K562 (cell line): ENCODE results near the gene RNF4. TPM values are rescaled to one million over a fixed set of nuclear protein-coding genes. Genes with fewer than 3 reads are reported as not detected.
"Not testable (repeated sequence)": the region's sequence is repeated elsewhere in the genome, so short reads cannot be mapped to it uniquely, and the experiment has no call there.

Source experiments
- ATAC-seq: fragments of 200-7000 bp; cut with Tn5 transposase; 3 replicates; pipeline ENCODE4 v1.9.1; 2020; ENCODE audit warnings: moderate library complexity
- BruUV-seq: library from RNA; stranded (reverse); fragments of 400-500 nt; replicated peaks from 2 replicates; lab custom pipeline; 2021; lab: Mats Ljungman, UMichigan
- CTCF ChIA-PET: fragments of 300-600 bp; formaldehyde crosslinking; extraction: SDS; loops from one replicate; lab custom pipeline; 2021; ENCODE audit warnings: low intra/inter-chr PET ratio; lab: Yijun Ruan, JAX
- POLR2A ChIA-PET: fragments of 300-600, 350-650 bp; sonication (Branson Sonifier 250); formaldehyde crosslinking; extraction: SDS; loops from one replicate; lab custom pipeline; 2021; ENCODE audit warnings: antibody characterized with exemption, inconsistent platforms; lab: Yijun Ruan, JAX
- DNase-seq, 4 experiments: peaks; one replicate each; pipeline versions ENCODE4 v3.0.0 to v3.0.0-alpha.2; 2011 to 2018; ENCODE audit warnings: low spot score in 3 of 4, mixed read lengths in 3 of 4; ENCODE audit errors: extremely low read depth in 1 of 4
- FAIRE-seq: peaks from 2 replicates; lab custom pipeline; 2011; peaks lifted over from hg19 to GRCh38; lab: Jason Lieb, UNC
- H2AFZ ChIP-seq: 2 replicates; pipeline ENCODE4 v1.6.0; 2011; ENCODE audit warnings: low read depth, low read length, control low read depth, inconsistent platforms
- H3K27ac ChIP-seq: fragments of 200-600 bp; 3 replicates; pipeline ENCODE4 v1.8.0; 2011; ENCODE audit warnings: low read depth, mild to moderate bottlenecking, control low read depth, inconsistent platforms, low read length, moderate library complexity, mixed read lengths; ENCODE audit errors: extremely low read depth
- H3K27me3 ChIP-seq, 2 experiments: fragments of 300-600 bp in 1 of 2; 2 replicates in 1 of 2; 3 replicates in 1 of 2; pipeline versions ENCODE4 v1.6.0 to v1.8.0; 2011; ENCODE audit warnings: inconsistent platforms in 2 of 2, low read length in 2 of 2, mild to moderate bottlenecking in 1 of 2, mixed read lengths in 1 of 2, moderate library complexity in 1 of 2; ENCODE audit not compliant: control insufficient read depth in 2 of 2, insufficient read depth in 2 of 2
- H3K36me3 ChIP-seq: fragments of 300-600 bp; 3 replicates; pipeline ENCODE4 v1.8.0; 2011; ENCODE audit warnings: mild to moderate bottlenecking, low read length, inconsistent platforms; ENCODE audit not compliant: control insufficient read depth, insufficient read depth
- H3K4me1 ChIP-seq, 2 experiments: fragments of 200-600 bp in 1 of 2; replicated peaks in 1 of 2; 2 replicates in 1 of 2; 3 replicates in 1 of 2; pipeline versions ENCODE4 v1.5.1 to v1.8.0; 2011; ENCODE audit warnings: inconsistent platforms in 2 of 2, low read length in 2 of 2, mild to moderate bottlenecking in 1 of 2, mixed read lengths in 1 of 2, moderate library complexity in 1 of 2; ENCODE audit not compliant: control insufficient read depth in 2 of 2, insufficient read depth in 2 of 2
- H3K4me2 ChIP-seq: 2 replicates; pipeline ENCODE4 v1.6.1; 2011; ENCODE audit warnings: low read length, control low read depth, inconsistent platforms, mixed read lengths; ENCODE audit not compliant: insufficient read depth
- H3K4me3 ChIP-seq: fragments of 200-600 bp; sonication (generic), shearing (Covaris generic); 2 replicates; pipeline ENCODE4 v1.5.1; 2016; ENCODE audit warnings: control low read depth, inconsistent platforms
- H3K79me2 ChIP-seq: fragments of 200-600 bp; 3 replicates; pipeline ENCODE4 v1.8.0; 2011; ENCODE audit warnings: low read length, inconsistent platforms; ENCODE audit not compliant: control insufficient read depth, insufficient read depth
- H3K9ac ChIP-seq, 2 experiments: 2 replicates each; pipeline versions ENCODE4 v1.6.0 to v1.6.1; 2011; ENCODE audit warnings: low read depth in 2 of 2, low read length in 2 of 2, control low read depth in 1 of 2, inconsistent platforms in 1 of 2, mild to moderate bottlenecking in 1 of 2, mixed read lengths in 1 of 2; ENCODE audit not compliant: insufficient read depth in 1 of 2
- H3K9me1 ChIP-seq: one replicate; pipeline ENCODE4 v1.6.0; 2011; ENCODE audit warnings: inconsistent platforms, mild to moderate bottlenecking, low read length, moderate library complexity; ENCODE audit not compliant: control insufficient read depth, insufficient read depth
- H3K9me3 ChIP-seq: replicated peaks from 2 replicates; pipeline ENCODE4 v1.5.1; 2011; ENCODE audit warnings: low read depth, low read length, inconsistent platforms; ENCODE audit not compliant: control insufficient read depth, insufficient read depth
- H4K20me1 ChIP-seq: replicated peaks from 2 replicates; pipeline ENCODE4 v1.6.1; 2011; ENCODE audit warnings: low read length, inconsistent platforms, mixed read lengths; ENCODE audit not compliant: control insufficient read depth, insufficient read depth
- HDAC1 ChIP-seq, 2 experiments: fragments of 450-650 bp; IDR thresholded peaks; 2 replicates each; pipeline ENCODE4 v1.6.1; 2016 to 2017; ENCODE audit warnings: inconsistent platforms in 1 of 2, mild to moderate bottlenecking in 1 of 2, moderate library complexity in 1 of 2
- HDAC2 ChIP-seq: fragments of 450-650 bp; IDR thresholded peaks from 2 replicates; pipeline ENCODE4 v1.6.1; 2016; ENCODE audit warnings: mild to moderate bottlenecking
- KDM1A ChIP-seq, 2 experiments: fragments of 450-650 bp; IDR thresholded peaks; 2 replicates each; pipeline ENCODE4 v1.6.1; 2016; ENCODE audit warnings: mild to moderate bottlenecking in 2 of 2
- POLR2G ChIP-seq: fragments of 200-400 bp; formaldehyde crosslinking; IDR thresholded peaks from 2 replicates; pipeline ENCODE4 v1.6.1; 2017; ENCODE audit warnings: low read depth, mild to moderate bottlenecking, antibody characterized with exemption, low read length, moderate library complexity
- RCOR1 ChIP-seq, 2 experiments: IDR thresholded peaks; 2 replicates each; pipeline ENCODE4 v1.6.1; 2012; ENCODE audit warnings: low read depth in 2 of 2, low read length in 2 of 2, borderline replicate concordance in 1 of 2, improper control_type of control experiment in 1 of 2
- WGBS: fragments of 100-300 bp; shearing (Covaris generic); methylation state at CpG from one replicate; pipeline ENCODE4 v1.1.6; 2016; ENCODE audit warnings: low coverage, mixed read lengths; ENCODE audit not compliant: insufficient coverage; ENCODE audit errors: missing lambda C conversion rate; 5-methylcytosine and 5-hydroxymethylcytosine counted together
- in situ Hi-C: fragments of 300-500 bp; cut with MboI; formaldehyde crosslinking; loops from 4 replicates; pipeline ENCODE4 v1.15.0; 2018; ENCODE audit warnings: inconsistent platforms, mixed read lengths
- intact Hi-C: fragments of 100-400 bp; cut with micrococcal nuclease; formaldehyde crosslinking; loops from 2 replicates; pipeline ENCODE4 v1.14.2; 2022
- polyA plus RNA-seq, 8 experiments: library from polyadenylated mRNA; depleted of rRNA in 4 of 8; stranded (reverse) in 5 of 8; unstranded in 3 of 8; fragments of >200 nt; fragmentation: Nextera tagmentation in 2 of 8; fragmentation: Illumina TruSeq in 1 of 8; extraction: Ambion mirVana in 2 of 8; extraction: Trizol in 1 of 8; gene quantifications; 2 replicates each; pipeline versions ENCODE4 v1.2.1 to v1.2.3, GENCODE V29; 2011 to 2014; ENCODE audit warnings: inconsistent platforms in 1 of 8, missing spikeins in 1 of 8
- total RNA-seq, 7 experiments: library from RNA; depleted of rRNA in 6 of 7; stranded (reverse); fragments of >200 nt in 6 of 7; fragmentation: Illumina TruSeq in 2 of 7; extraction: Trizol in 2 of 7; gene quantifications; 2 replicates each; pipeline versions ENCODE4 v1.2.1 to v1.2.3, GENCODE V29; 2011 to 2021; ENCODE audit warnings: low replicate concordance in 1 of 7

RNF4 gene
- total and polyA plus RNA-seq, 9 of the 15 experiments (the other 6 are each of a cell fraction or from before 2014, with no cell fraction given), result 19.2 to 59.3 (median 44.8) TPM

GRCh38 chr4:2514193-2514592 is 45.3 kb downstream of the RNF4 start:
- H3K4me1 ChIP-seq, POLR2A ChIA-PET, H3K9me1 ChIP-seq, H3K27ac ChIP-seq, H3K79me2 ChIP-seq, H2AFZ ChIP-seq, FAIRE-seq, H4K20me1 ChIP-seq, H3K4me2 ChIP-seq, BruUV-seq, intact Hi-C loops, CTCF ChIA-PET, in situ Hi-C loops, H3K4me3 ChIP-seq, DNase-seq, ATAC-seq, H3K9ac ChIP-seq, H3K9me3 ChIP-seq, H3K27me3 ChIP-seq: not testable (repeated sequence)
- peak; percentile 90 to 92 for TF ChIP-seq KDM1A (IDR thresholded peaks at IDR 0.05)
- peak in 1 of 2 experiments; percentile 46; a peak in 1 of 4 replicates for TF ChIP-seq HDAC1 (IDR thresholded peaks at IDR 0.05)
- TF ChIP-seq RCOR1 (IDR thresholded peaks at IDR 0.05; ENCODE audit: borderline replicate concordance in 1 of 2, low read depth in 2 of 2, low read length in 2 of 2), result peak; percentile 36 to 76; a peak in 3 of 4 replicates
- TF ChIP-seq HDAC2, result peak; percentile 65; the same call in 1 of the 2 replicates
- peaks cover 65% of the 10 kb centered on the region for H3K36me3 ChIP-seq
- WGBS, result 85% methylated on average over 6 of the region's 9 CpGs

- H2AFZ ChIP-seq, H3K4me1 ChIP-seq, CTCF ChIA-PET, POLR2A ChIA-PET, H3K27me3 ChIP-seq, BruUV-seq, DNase-seq, intact Hi-C loops, H4K20me1 ChIP-seq, H3K9me1 ChIP-seq, H3K27ac ChIP-seq, H3K79me2 ChIP-seq, ATAC-seq, H3K9me3 ChIP-seq, H3K9ac ChIP-seq, in situ Hi-C loops, H3K4me2 ChIP-seq, H3K4me3 ChIP-seq, FAIRE-seq: not testable (repeated sequence)
- TF ChIP-seq POLR2G, result peak; percentile 35; the same call in 1 of the 2 replicates
- peaks cover 57% of the 10 kb centered on the region for H3K36me3 ChIP-seq
- WGBS, result 88% methylated on average over 8 of the region's 11 CpGs
Observed at GRCh38 chr4:2514944-2515343, 46.0 kb downstream of the RNF4 start.
